Activated CD4-positive, alpha-beta memory T cell treated with anti-CD3 and anti-CD28 coated beads, Interleukin-2, amount 10 ng/mL, durations not matched to agents 7 days and 5 days (primary cell): ENCODE data around the gene GALNT12. TPM values are rescaled to one million over a fixed set of nuclear protein-coding genes. Genes with fewer than 3 reads are reported as not detected.
A peak's percentile ranks its signal among the peaks of the same experiment; 100 is the strongest.

ENCODE experiments used
- CTCF ChIA-PET: fragments of 350-600 bp; sonication (Branson Sonifier 250); formaldehyde crosslinking; loops from one replicate; lab custom pipeline; 2021; ENCODE audit warnings: antibody characterized with exemption, inconsistent platforms; lab: Charles Lee
- POLR2A ChIA-PET: fragments of 350-600 bp; sonication (Branson Sonifier 250); formaldehyde crosslinking; loops from one replicate; lab custom pipeline; 2021; ENCODE audit warnings: antibody characterized with exemption; lab: Charles Lee
- DNase-seq: peaks from one replicate; pipeline ENCODE4 v3.0.0-alpha.2; 2020
- H3K27ac Mint-ChIP-seq: one replicate; pipeline ENCODE4 v1.8.0; 2021; ENCODE audit warnings: mild to moderate bottlenecking, mixed read lengths
- H3K27me3 Mint-ChIP-seq: one replicate; pipeline ENCODE4 v1.8.0; 2021; ENCODE audit warnings: mixed read lengths
- H3K36me3 Mint-ChIP-seq: one replicate; pipeline ENCODE4 v1.8.0; 2021; ENCODE audit warnings: low read depth, mixed read lengths
- H3K4me1 Mint-ChIP-seq: one replicate; pipeline ENCODE4 v1.8.0; 2021; ENCODE audit warnings: mixed read lengths
- H3K4me3 Mint-ChIP-seq: one replicate; pipeline ENCODE4 v1.8.0; 2021; ENCODE audit warnings: mild to moderate bottlenecking, mixed read lengths
- H3K9me3 Mint-ChIP-seq: one replicate; pipeline ENCODE4 v1.8.0; 2021; ENCODE audit warnings: mixed read lengths
- total RNA-seq, 2 experiments: library from RNA; stranded (reverse); gene quantifications; one replicate each; pipeline ENCODE4 v1.2.3, GENCODE V29; 2021

The GALNT12 gene
- total RNA-seq, 2 experiments from 2014 or later = 2.0 to 2.2 TPM

DNA sequence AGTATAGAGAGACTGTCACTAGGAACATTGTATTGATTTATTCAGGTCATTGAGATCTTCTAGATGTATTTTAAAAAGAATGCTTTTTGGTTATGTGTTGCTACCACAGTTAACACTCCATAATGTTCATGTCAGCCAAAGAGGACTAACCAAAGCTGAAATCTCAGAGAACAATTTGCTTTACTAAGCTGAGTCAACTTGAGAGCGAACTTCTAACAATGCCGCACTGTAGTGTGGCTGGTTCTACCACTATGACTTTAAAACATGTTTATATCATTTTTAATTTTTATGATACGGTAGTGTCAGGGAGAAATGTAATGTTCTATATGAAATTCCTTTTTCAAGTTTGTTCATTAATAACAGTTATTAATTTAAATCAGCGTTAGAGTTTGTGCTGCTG is 42.1 kb downstream of the GALNT12 start:
- Mint-ChIP-seq H3K9me3 (no peaks in the 10 kb centered on the region), H3K4me3 (no peak overlapping the region), H3K36me3 (no peaks in the 10 kb centered on the region), H3K4me1 (peaks cover 11% of the 10 kb centered on the region), H3K27me3 (no peaks in the 10 kb centered on the region), H3K27ac (no peak overlapping the region)
- ChIA-PET POLR2A (interaction anchor here (0.5 kb wide), 1 partner anchor 255 kb away, joined by 3 read pairs; the partner anchor contains the start of gene TGFBR1), CTCF (interaction anchor here (0.8 to 5.3 kb wide), 9 partner anchors 11 to 291 kb away, joined by 3 to 59 read pairs (median 17); partner anchors contain the start of gene GALNT12)
- DNase-seq = no peak

DNA sequence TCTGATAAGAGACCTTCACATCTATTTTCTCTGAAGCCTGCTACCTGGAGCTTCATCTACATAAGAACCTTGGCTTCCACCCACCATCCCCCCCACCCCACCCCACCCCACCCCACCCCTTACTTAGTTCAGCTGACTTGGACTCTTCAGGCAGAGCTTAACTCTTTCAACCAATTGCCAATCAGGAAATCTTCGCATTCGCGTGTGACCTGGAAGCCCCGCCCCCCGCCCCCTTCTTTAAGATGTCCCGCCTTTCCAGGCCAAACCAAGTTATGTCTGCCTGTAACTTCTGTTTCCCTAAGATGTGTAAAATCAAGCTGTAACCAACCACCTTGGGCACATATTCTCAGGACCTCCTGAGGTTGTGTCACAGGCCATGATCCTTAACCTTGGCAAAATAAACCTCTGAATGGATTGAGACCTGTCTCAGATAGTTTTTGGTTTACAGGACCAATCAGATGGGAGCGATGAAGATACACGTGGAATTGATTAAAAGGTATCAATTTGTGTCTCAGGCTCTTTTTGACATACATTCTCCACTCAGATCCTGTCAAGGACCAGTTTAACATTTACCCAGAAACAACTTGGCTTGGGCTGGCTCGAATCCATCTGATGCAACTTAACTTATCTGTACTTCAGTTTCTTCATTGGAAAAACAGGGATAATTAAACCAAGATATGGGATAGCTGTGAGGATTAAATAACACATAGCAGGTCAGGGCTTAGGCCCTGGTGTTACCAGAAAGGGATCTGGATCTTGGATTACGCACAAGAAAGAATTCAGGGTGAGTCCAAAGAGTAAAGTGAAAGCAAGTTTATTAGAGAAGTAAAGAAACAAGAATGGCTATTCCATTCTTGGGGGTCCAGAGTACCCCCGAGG is 43.6 kb downstream of the GALNT12 start:
- Mint-ChIP-seq H3K4me1 (peaks cover 11% of the 10 kb centered on the region), H3K4me3 (no peak overlapping the region), H3K27me3 (peaks cover 7% of the 10 kb centered on the region), H3K36me3 (no peaks in the 10 kb centered on the region), H3K9me3 (no peaks in the 10 kb centered on the region), H3K27ac (peak overlapping the region; percentile 42)
- ChIA-PET CTCF (interaction anchor here (5.3 kb wide), 1 partner anchor 289 kb away, joined by 51 read pairs; no protein-coding TSS in a partner anchor), POLR2A (no interaction called here)
- no peak for DNase-seq

DNA sequence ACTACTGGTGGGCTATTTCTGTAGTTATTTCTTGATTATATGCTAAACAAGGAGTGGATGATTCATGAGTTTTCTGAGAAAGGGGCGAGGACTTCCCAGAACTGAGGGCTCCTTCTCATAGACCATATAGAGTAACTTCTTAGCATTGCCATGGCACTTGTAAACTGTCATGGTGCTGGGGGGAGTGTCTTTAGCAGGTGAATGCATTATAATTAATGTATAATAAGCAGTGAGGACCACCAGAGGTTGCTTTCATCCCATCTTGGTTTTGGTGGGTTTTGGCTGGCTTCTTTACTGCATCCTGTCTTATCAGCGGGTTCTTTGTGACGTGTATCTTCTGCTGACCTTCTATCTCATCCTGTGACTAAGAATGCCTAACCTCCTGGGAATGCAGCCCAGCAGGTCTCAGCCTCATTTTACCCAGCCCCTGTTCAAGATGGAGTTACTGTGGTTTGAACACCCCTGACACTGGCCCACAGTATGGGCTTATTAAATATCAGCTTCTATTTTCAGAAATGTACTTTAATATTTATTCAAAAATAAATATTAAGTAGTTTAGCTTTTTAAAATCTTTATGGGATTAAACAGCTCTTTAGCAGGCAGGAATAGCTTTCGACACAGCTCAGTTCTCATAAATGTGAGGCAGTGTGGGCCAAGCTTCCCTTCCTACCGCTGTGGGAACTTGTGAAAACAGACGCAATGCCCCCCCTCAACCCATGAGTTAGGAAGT is 44.4 kb downstream of the GALNT12 start:
- Mint-ChIP-seq H3K27me3 (peaks cover 10% of the 10 kb centered on the region), H3K4me1 (peaks cover 11% of the 10 kb centered on the region), H3K27ac (no peak overlapping the region), H3K9me3 (no peaks in the 10 kb centered on the region), H3K36me3 (no peaks in the 10 kb centered on the region), H3K4me3 (no peak overlapping the region)
- POLR2A ChIA-PET = no interaction called here
- CTCF ChIA-PET = interaction anchor here (0.9 to 5.3 kb wide), 2 partner anchors 288 to 289 kb away, joined by 5 to 51 read pairs; no protein-coding TSS in a partner anchor
- peak; percentile 63 for DNase-seq

DNA sequence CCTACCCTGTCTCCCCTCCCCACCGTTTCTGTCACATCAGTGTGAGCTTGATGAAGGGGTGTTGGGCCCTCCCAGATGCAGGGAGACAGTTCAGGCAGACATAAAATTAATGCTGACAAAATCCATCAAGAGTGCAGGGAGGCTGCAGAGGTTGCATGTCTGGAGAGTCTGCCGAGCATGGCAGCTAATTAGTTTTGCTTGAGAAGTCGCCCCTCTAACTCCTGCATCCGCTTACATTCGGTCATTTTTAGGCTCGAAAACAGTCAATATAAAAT is 44.9 kb downstream of the GALNT12 start:
- POLR2A ChIA-PET = no interaction called here
- H3K4me3 Mint-ChIP-seq = no peak overlapping the region

DNA sequence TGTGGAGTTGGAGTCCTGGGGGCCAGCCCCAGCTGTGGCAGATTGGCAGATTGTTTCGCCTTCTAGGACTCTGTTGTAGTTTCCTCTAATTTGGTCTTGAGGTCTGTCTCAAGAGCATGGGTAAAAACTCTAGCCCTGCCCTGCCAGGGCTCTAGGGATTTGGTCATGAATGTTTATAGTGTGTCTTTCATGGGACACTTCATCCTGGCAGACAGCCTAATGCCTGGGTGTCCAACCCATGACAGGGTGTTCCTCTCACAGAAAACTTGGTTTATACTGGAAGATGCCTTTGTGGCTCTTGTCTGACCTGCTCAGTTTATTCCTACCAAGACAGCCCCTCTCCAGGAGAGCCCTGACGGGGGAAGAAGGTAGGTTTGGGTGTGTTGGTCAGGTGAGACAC is 45.5 kb downstream of the GALNT12 start:
- Mint-ChIP-seq H3K27ac (no peak overlapping the region), H3K4me3 (no peak overlapping the region), H3K27me3 (peaks cover 13% of the 10 kb centered on the region), H3K36me3 (no peaks in the 10 kb centered on the region), H3K9me3 (no peaks in the 10 kb centered on the region), H3K4me1 (peaks cover 11% of the 10 kb centered on the region)
- ChIA-PET CTCF (interaction anchor here (0.9 kb wide), 1 partner anchor 288 kb away, joined by 5 read pairs; no protein-coding TSS in a partner anchor), POLR2A (no interaction called here)
- no peak for DNase-seq

More for the DNA sequence above, 44.9 kb downstream of the GALNT12 start:
- H3K27ac Mint-ChIP-seq = no peak overlapping the region
- peaks cover 11% of the 10 kb centered on the region for H3K4me1 Mint-ChIP-seq
- CTCF ChIA-PET = interaction anchor here (0.9 kb wide), 1 partner anchor 289 kb away, joined by 5 read pairs; no protein-coding TSS in a partner anchor
- no peak for DNase-seq
- H3K27me3 Mint-ChIP-seq = peaks cover 11% of the 10 kb centered on the region
- H3K36me3 Mint-ChIP-seq = no peaks in the 10 kb centered on the region
- H3K9me3 Mint-ChIP-seq = no peaks in the 10 kb centered on the region

DNA sequence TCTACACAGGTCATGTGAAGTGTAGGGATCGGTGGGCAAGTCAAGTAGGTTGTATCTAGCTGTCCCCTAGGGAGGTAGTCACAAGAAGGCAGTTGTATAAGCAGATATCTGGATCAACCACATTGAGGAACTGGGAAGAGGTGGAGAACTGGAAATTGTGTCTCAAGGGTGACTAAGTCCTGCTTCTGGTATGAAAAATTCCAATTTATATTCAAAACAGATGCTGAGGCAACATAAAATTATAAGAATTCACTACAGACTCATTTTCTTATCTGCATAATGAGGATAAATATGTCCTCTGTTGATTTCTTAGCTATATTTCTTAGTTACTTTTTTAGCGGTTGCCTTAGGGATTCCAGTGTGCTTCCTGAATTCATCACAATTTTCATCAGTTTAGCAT is 46.8 kb downstream of the GALNT12 start:
- DNase-seq = no peak
- no peak overlapping the region for H3K27ac Mint-ChIP-seq
- POLR2A ChIA-PET = no interaction called here
- H3K36me3 Mint-ChIP-seq = no peaks in the 10 kb centered on the region
- no peak overlapping the region for H3K4me3 Mint-ChIP-seq
- no peaks in the 10 kb centered on the region for H3K9me3 Mint-ChIP-seq
- CTCF ChIA-PET = no interaction called here
- peaks cover 11% of the 10 kb centered on the region for H3K4me1 Mint-ChIP-seq
- H3K27me3 Mint-ChIP-seq = peaks cover 18% of the 10 kb centered on the region

DNA sequence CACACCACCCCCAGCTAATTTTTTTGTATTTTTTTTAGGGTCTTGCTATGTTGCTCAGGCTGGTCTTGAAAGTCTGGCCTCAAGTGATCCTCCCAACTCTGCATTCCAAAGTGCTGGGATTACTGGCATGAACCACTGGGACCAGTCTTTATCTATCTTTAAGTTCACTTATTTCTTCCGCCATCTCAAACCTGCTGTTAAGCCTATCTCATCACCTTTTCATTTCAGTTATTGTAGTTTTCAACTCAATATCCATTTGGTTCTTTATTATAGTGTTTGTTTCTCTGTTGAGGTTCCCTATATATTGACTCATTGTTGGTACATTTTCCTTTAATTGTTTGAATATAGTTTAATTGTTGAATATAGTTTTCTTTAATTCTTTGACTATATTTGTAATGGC is 48.1 kb downstream of the GALNT12 start:
- H3K4me3 Mint-ChIP-seq = no peak overlapping the region
- no peaks in the 10 kb centered on the region for H3K9me3 Mint-ChIP-seq
- H3K27ac Mint-ChIP-seq = no peak overlapping the region
- H3K4me1 Mint-ChIP-seq = peaks cover 11% of the 10 kb centered on the region
- POLR2A ChIA-PET = no interaction called here
- H3K36me3 Mint-ChIP-seq = no peaks in the 10 kb centered on the region
- H3K27me3 Mint-ChIP-seq = peaks cover 25% of the 10 kb centered on the region
- CTCF ChIA-PET = no interaction called here
- DNase-seq = no peak

DNA sequence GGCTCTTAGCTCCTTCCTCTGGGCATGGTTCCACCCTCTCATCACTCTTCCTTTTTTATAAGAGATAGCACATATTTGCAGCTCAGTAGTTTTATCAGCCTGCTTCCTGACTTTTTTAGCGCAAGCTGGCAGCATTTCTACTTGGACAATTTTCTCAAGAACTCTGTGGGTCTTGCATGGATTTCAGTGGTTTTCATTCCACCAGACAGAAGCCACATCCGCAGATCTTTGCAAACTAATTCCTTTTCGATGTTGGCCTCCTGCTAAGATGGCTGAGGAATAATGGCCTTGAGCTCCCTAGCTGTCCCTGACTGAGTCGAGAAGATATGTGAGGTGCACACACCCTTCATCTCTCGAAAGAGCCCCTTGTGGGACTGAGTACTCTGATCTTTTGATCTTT is 49.5 kb downstream of the GALNT12 start:
- DNase-seq = no peak
- POLR2A ChIA-PET = no interaction called here
- Mint-ChIP-seq H3K27ac (no peak overlapping the region), H3K36me3 (no peaks in the 10 kb centered on the region), H3K27me3 (peaks cover 30% of the 10 kb centered on the region), H3K4me3 (no peak overlapping the region), H3K4me1 (peaks cover under 1% of the 10 kb centered on the region), H3K9me3 (no peaks in the 10 kb centered on the region)
- CTCF ChIA-PET = interaction anchor here (1.3 kb wide), 1 partner anchor 9 kb away, joined by 8 read pairs; no protein-coding TSS in a partner anchor

DNA sequence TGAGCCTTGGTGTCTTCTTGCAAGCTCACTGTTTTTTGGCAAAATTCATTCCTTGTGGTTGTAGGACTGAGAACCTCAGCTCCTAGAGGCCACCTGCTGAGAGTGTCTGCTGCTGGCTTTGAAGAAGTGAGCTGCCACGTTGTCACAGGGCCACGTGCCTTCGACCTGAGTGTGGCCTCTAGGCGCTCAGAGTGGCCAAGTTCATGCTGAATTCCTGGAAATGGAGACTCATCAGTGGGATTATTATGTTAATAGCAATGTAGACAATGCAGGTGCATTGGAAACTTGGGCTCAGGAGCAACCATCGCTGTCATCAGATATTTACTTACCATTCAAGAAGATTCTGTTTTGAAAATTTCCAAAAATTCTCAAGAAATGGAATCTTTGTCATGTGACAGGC is 52.5 kb downstream of the GALNT12 start:
- no peak overlapping the region for H3K4me3 Mint-ChIP-seq
- no peaks in the 10 kb centered on the region for H3K9me3 Mint-ChIP-seq
- no peak overlapping the region for H3K27ac Mint-ChIP-seq
- no peaks in the 10 kb centered on the region for H3K36me3 Mint-ChIP-seq
- no peaks in the 10 kb centered on the region for H3K4me1 Mint-ChIP-seq
- POLR2A ChIA-PET = no interaction called here
- CTCF ChIA-PET = interaction anchor here (4.4 kb wide), 1 partner anchor 12 kb away, joined by 17 read pairs; no protein-coding TSS in a partner anchor
- H3K27me3 Mint-ChIP-seq = peaks cover 44% of the 10 kb centered on the region
- DNase-seq = no peak

DNA sequence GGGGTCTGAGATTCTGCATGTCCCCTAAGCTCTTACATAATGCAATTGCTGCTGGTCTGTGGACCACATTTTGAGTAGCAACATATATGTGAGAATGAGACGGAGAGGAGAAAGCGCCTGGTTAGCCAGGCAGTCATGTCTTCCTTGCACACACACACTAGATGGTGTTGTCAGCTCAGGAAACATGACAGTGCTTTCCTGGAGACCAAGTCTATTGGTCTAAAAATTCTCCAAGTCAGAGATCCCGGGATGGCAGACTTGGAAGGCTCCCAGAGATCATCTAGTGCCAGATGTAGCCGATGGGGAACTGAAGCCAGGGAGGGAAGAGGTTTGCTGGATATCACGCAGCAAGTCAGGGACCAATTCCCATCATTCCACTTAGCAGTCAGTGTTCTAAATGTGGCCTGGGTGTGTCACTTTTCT is 53.4 kb downstream of the GALNT12 start:
- H3K36me3 Mint-ChIP-seq = no peaks in the 10 kb centered on the region
- no peaks in the 10 kb centered on the region for H3K9me3 Mint-ChIP-seq
- H3K27me3 Mint-ChIP-seq = peaks cover 42% of the 10 kb centered on the region
- ChIA-PET CTCF (interaction anchor here (1.3 to 4.4 kb wide), 2 partner anchors 13 to 85 kb away, joined by 4 to 17 read pairs; no protein-coding TSS in a partner anchor), POLR2A (interaction anchor here (1.0 kb wide), 1 partner anchor 117 kb away, joined by 3 read pairs; no protein-coding TSS in a partner anchor)
- no peaks in the 10 kb centered on the region for H3K4me1 Mint-ChIP-seq
- H3K27ac Mint-ChIP-seq = no peak overlapping the region
- H3K4me3 Mint-ChIP-seq = no peak overlapping the region
- DNase-seq = no peak

DNA sequence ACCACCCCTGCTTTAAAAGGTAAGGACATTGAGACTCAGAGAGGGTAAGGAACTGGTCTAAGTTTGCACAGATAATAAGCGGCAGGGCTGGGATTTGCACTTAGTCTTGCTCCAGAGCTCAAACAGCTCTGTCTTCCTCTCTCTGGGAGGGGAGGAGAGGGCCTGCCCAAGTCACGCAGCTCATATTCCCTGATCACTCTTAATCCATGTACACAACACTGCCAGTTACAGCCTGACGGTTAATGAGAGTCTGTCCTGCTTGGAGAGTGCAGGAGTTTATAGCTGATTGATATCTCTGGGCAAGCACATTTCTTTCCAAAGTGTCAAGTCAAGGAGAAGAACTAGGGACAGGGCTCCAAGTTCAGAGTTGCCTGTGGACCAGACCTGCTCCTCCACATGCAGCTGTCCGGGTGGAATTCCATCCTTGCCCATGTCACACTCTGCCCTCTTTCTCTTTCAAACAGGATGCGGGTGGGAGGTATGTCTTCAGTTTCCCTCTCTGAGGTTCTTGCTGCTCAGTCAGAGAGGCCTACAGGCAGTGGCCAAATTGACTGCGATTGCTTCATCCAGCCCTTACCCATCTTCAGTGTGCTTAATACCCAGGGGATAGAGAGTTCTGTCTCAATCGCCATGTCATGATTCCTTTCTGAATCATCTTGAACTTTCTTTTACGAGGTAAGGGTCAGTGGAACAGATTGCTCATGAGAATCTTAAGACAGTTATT is 54.5 kb downstream of the GALNT12 start:
- peaks cover 39% of the 10 kb centered on the region for H3K27me3 Mint-ChIP-seq
- no peaks in the 10 kb centered on the region for H3K9me3 Mint-ChIP-seq
- no peak for DNase-seq
- no peaks in the 10 kb centered on the region for H3K4me1 Mint-ChIP-seq
- CTCF ChIA-PET = interaction anchor here (1.3 to 4.4 kb wide), 2 partner anchors 14 to 86 kb away, joined by 4 to 17 read pairs; no protein-coding TSS in a partner anchor
- no peak overlapping the region for H3K27ac Mint-ChIP-seq
- POLR2A ChIA-PET = no interaction called here
- no peak overlapping the region for H3K4me3 Mint-ChIP-seq
- no peaks in the 10 kb centered on the region for H3K36me3 Mint-ChIP-seq

DNA sequence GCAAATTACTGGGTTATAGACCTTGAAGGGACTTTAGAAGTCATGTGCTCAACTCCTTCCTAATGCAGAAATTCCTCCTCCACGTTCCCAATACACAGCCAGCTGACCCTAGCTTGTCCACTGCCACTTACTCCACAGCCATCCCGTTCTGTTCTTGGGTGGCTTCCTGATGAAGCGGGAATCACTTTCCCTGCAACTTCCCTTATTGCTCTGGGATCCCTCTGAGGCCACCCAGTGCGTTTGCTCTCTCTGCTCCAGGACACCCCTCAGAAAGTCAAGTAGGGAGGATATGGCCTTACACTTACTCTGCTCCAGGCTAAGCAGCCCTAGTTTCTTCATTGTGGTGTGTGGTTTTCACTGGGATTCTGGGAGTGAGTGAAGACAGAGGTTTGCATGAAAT is 55.5 kb downstream of the GALNT12 start:
- no peaks in the 10 kb centered on the region for H3K36me3 Mint-ChIP-seq
- ChIA-PET POLR2A (no interaction called here), CTCF (interaction anchor here (4.4 kb wide), 1 partner anchor 15 kb away, joined by 17 read pairs; no protein-coding TSS in a partner anchor)
- H3K9me3 Mint-ChIP-seq = no peaks in the 10 kb centered on the region
- H3K4me1 Mint-ChIP-seq = peaks cover 3% of the 10 kb centered on the region
- no peak for DNase-seq
- no peak overlapping the region for H3K27ac Mint-ChIP-seq
- H3K27me3 Mint-ChIP-seq = peaks cover 38% of the 10 kb centered on the region
- no peak overlapping the region for H3K4me3 Mint-ChIP-seq
